Measurements from ENCODE around the gene KCNQ1.

- TF ChIP-seq GATA3 (IDR thresholded peaks at IDR 0.05; ENCODE audit: low read depth, low read length) (no peak), GATA2 (IDR thresholded peaks at IDR 0.05; ENCODE audit: low read depth, low read length) (no peak)
Measured at GRCh38 chr11:2796091-2796490, 351.3 kb downstream of the KCNQ1 start.
